GM18505 (cell line): ENCODE results near the gene PPP4R4.
"Not testable (repeated sequence)": the region's sequence is repeated elsewhere in the genome, so short reads cannot be mapped to it uniquely, and the experiment has no call there.

Source experiments
- ATAC-seq: cut with Tn5 transposase; IDR thresholded peaks from one replicate; pipeline ENCODE4 v1.9.1; 2021; ENCODE audit not compliant: unreplicated experiment
- POLR2A ChIP-seq: IDR thresholded peaks from 4 replicates; pipeline ENCODE4 v1.6.1; 2011; ENCODE audit warnings: borderline replicate concordance; ENCODE audit not compliant: insufficient read depth, insufficient read length; ENCODE audit errors: extremely low read depth

Gene PPP4R4

GRCh38 chr14:94136575-94137331 lies 37.4 kb upstream of the PPP4R4 start:
- peak; percentile 80 for ATAC-seq

GRCh38 chr14:94138251-94138650 lies 35.9 kb upstream of the PPP4R4 start:
- no peak for TF ChIP-seq POLR2A
- no peak for ATAC-seq

More at GRCh38 chr14:94136575-94137331, 37.4 kb upstream of the PPP4R4 start:
- TF ChIP-seq POLR2A = no peak

- ATAC-seq = no peak
- TF ChIP-seq POLR2A = no peak
Observed at GRCh38 chr14:94139006-94139405, 35.1 kb upstream of the PPP4R4 start.

GRCh38 chr14:94139421-94139820 lies 34.7 kb upstream of the PPP4R4 start:
- no peak for TF ChIP-seq POLR2A

GRCh38 chr14:94142247-94142646 lies 31.9 kb upstream of the PPP4R4 start:
- TF ChIP-seq POLR2A = no peak
- no peak for ATAC-seq

More at GRCh38 chr14:94139421-94139820, 34.7 kb upstream of the PPP4R4 start:
- no peak for ATAC-seq

- ATAC-seq = no peak
- TF ChIP-seq POLR2A = no peak
Observed at GRCh38 chr14:94142836-94143235, 31.3 kb upstream of the PPP4R4 start.

GRCh38 chr14:94143239-94143638 lies 30.9 kb upstream of the PPP4R4 start:
- ATAC-seq = no peak
- TF ChIP-seq POLR2A = no peak

GRCh38 chr14:94143711-94144110 lies 30.4 kb upstream of the PPP4R4 start:
- no peak for ATAC-seq
- no peak for TF ChIP-seq POLR2A

- no peak for ATAC-seq
- no peak for TF ChIP-seq POLR2A
Observed at GRCh38 chr14:94144765-94145164, 29.4 kb upstream of the PPP4R4 start.

- ATAC-seq = no peak
- no peak for TF ChIP-seq POLR2A
Observed at GRCh38 chr14:94145902-94146527, 28.1 kb upstream of the PPP4R4 start.

- ATAC-seq = no peak
- no peak for TF ChIP-seq POLR2A
Observed at GRCh38 chr14:94152676-94153075, 21.4 kb upstream of the PPP4R4 start.

GRCh38 chr14:94153750-94154342 lies 20.3 kb upstream of the PPP4R4 start:
- no peak for ATAC-seq
- no peak for TF ChIP-seq POLR2A

GRCh38 chr14:94156143-94156542 lies 18.0 kb upstream of the PPP4R4 start:
- ATAC-seq = not testable (repeated sequence)

GRCh38 chr14:94157197-94157596 lies 16.9 kb upstream of the PPP4R4 start:
- no peak for ATAC-seq
- no peak for TF ChIP-seq POLR2A

- ATAC-seq = no peak
Observed at GRCh38 chr14:94158239-94158883, 15.8 kb upstream of the PPP4R4 start.

More at GRCh38 chr14:94158239-94158883, 15.8 kb upstream of the PPP4R4 start:
- no peak for TF ChIP-seq POLR2A
